Peyer's patch (tissue), 4 donors: ENCODE results near the gene GJD2. TPM values are rescaled to one million over a fixed set of nuclear protein-coding genes. Genes with fewer than 3 reads are reported as not detected.

Experiments
- DNase-seq, 3 donors: peaks; one replicate each; pipeline ENCODE4 v3.0.0-alpha.2; 2017 to 2019
- H3K27ac ChIP-seq, 4 donors: fragments of 200-600 bp; sonication (generic); one replicate each; pipeline ENCODE4 v1.5.1; 2016 to 2019
- H3K27me3 ChIP-seq, 2 donors: fragments of 200-600 bp; sonication (generic); one replicate each; pipeline ENCODE4 v1.5.1; 2019
- H3K36me3 ChIP-seq, 3 donors: fragments of 200-600 bp; sonication (generic); one replicate each; pipeline ENCODE4 v1.5.1; 2016 to 2019
- H3K4me1 ChIP-seq, 4 donors: fragments of 200-600 bp; sonication (generic); one replicate each; pipeline ENCODE4 v1.5.1; 2016 to 2019
- H3K4me3 ChIP-seq, 4 donors: fragments of 200-600 bp; sonication (generic); 1 replicate in 3 of 4; 2 replicates in 1 of 4; pipeline ENCODE4 v1.5.1; 2016 to 2019; ENCODE audit warnings: mild to moderate bottlenecking in 1 of 4
- H3K9me3 ChIP-seq, 4 donors: fragments of 200-600 bp; sonication (generic); one replicate each; pipeline ENCODE4 v1.5.1; 2016 to 2019; ENCODE audit warnings: mild to moderate bottlenecking in 1 of 4
- CTCF ChIP-seq, 6 experiments: fragments of 450-650 bp in 4 of 6; fragments of 200-600 bp in 2 of 6; sonication (generic) in 1 of 6; IDR thresholded peaks; one replicate each; pipeline ENCODE4 v1.5.1; 2017 to 2019; ENCODE audit warnings: antibody characterized with exemption in 6 of 6, mild to moderate bottlenecking in 3 of 6, moderate library complexity in 1 of 6
- POLR2A ChIP-seq, 2 donors: fragments of 450-650 bp; IDR thresholded peaks; one replicate each; pipeline ENCODE4 v1.5.1; 2017; ENCODE audit warnings: antibody characterized with exemption in 2 of 2, mild to moderate bottlenecking in 2 of 2, moderate library complexity in 2 of 2
- total RNA-seq, 4 donors: library from RNA; depleted of rRNA; stranded (reverse); fragments of >200 nt; gene quantifications; one replicate each; pipeline ENCODE4 v1.1.0, GENCODE V29; 2016

The GJD2 gene
- total RNA-seq, 4 donors from 2014 or later = not detected

GRCh38 chr15:34749691-34750090, 5.1 kb downstream of the GJD2 start:
- no peaks in the 10 kb centered on the region for H3K36me3 ChIP-seq
- H3K9me3 ChIP-seq = no peaks in the 10 kb centered on the region
- H3K4me3 ChIP-seq = no peak overlapping the region
- no peak overlapping the region for H3K27ac ChIP-seq
- TF ChIP-seq POLR2A (IDR thresholded peaks at IDR 0.05) (no peak), CTCF (IDR thresholded peaks at IDR 0.05) (no peak)
- H3K27me3 ChIP-seq = peaks cover 0 to 8% of the 10 kb centered on the region in 2 donors
- no peak for DNase-seq
- peaks cover 0 to 4% (median 0%) of the 10 kb centered on the region in 4 donors for H3K4me1 ChIP-seq

GRCh38 chr15:34739346-34739745, 15.5 kb downstream of the GJD2 start:
- no peak for DNase-seq
- H3K27ac ChIP-seq = no peak overlapping the region
- no peaks in the 10 kb centered on the region for H3K27me3 ChIP-seq
- H3K36me3 ChIP-seq = no peaks in the 10 kb centered on the region
- H3K4me1 ChIP-seq = no peaks in the 10 kb centered on the region
- H3K4me3 ChIP-seq = no peak overlapping the region
- no peaks in the 10 kb centered on the region for H3K9me3 ChIP-seq
- TF ChIP-seq CTCF (IDR thresholded peaks at IDR 0.05) = no peak
- TF ChIP-seq POLR2A (IDR thresholded peaks at IDR 0.05) = no peak

- Histone ChIP-seq H3K9me3 (no peaks in the 10 kb centered on the region), H3K4me3 (no peak overlapping the region), H3K27ac (no peak overlapping the region), H3K27me3 (no peaks in the 10 kb centered on the region), H3K4me1 (no peaks in the 10 kb centered on the region), H3K36me3 (no peaks in the 10 kb centered on the region)
- no peak for DNase-seq
- no peak for TF ChIP-seq POLR2A (IDR thresholded peaks at IDR 0.05)
- TF ChIP-seq CTCF (IDR thresholded peaks at IDR 0.05) = no peak
These were observed 16.8 kb downstream of the GJD2 start for GRCh38 chr15:34738002-34738401.

GRCh38 chr15:34737477-34737876, 17.3 kb downstream of the GJD2 start:
- H3K4me3 ChIP-seq = no peak overlapping the region
- H3K4me1 ChIP-seq = no peaks in the 10 kb centered on the region
- TF ChIP-seq POLR2A (IDR thresholded peaks at IDR 0.05) (no peak), CTCF (IDR thresholded peaks at IDR 0.05) (no peak)
- no peak for DNase-seq
- H3K9me3 ChIP-seq = no peaks in the 10 kb centered on the region
- no peaks in the 10 kb centered on the region for H3K27me3 ChIP-seq
- H3K36me3 ChIP-seq = no peaks in the 10 kb centered on the region
- H3K27ac ChIP-seq = no peak overlapping the region

- no peak for DNase-seq
- Histone ChIP-seq H3K4me3 (no peak overlapping the region), H3K9me3 (no peaks in the 10 kb centered on the region), H3K27me3 (no peaks in the 10 kb centered on the region), H3K36me3 (no peaks in the 10 kb centered on the region), H3K27ac (no peak overlapping the region), H3K4me1 (no peaks in the 10 kb centered on the region)
- TF ChIP-seq POLR2A (IDR thresholded peaks at IDR 0.05) (no peak), CTCF (IDR thresholded peaks at IDR 0.05) (no peak)
These were observed 20.5 kb downstream of the GJD2 start for GRCh38 chr15:34734303-34734702.

GRCh38 chr15:34733621-34734020, 21.2 kb downstream of the GJD2 start:
- H3K36me3 ChIP-seq = no peaks in the 10 kb centered on the region
- H3K27ac ChIP-seq = no peak overlapping the region
- TF ChIP-seq POLR2A (IDR thresholded peaks at IDR 0.05) = no peak
- no peak for TF ChIP-seq CTCF (IDR thresholded peaks at IDR 0.05)
- no peaks in the 10 kb centered on the region for H3K27me3 ChIP-seq
- DNase-seq = no peak
- no peaks in the 10 kb centered on the region for H3K9me3 ChIP-seq
- no peaks in the 10 kb centered on the region for H3K4me1 ChIP-seq
- H3K4me3 ChIP-seq = no peak overlapping the region
